Stimulated activated CD8-positive, alpha-beta memory T cell treated with anti-CD3 and anti-CD28 coated beads, Interleukin-4, amount 100 ng/mL, for 1 hour (primary cell): ENCODE data around the gene LILRB3.
"Not testable (repeated sequence)": the region's sequence is repeated elsewhere in the genome, so short reads cannot be mapped to it uniquely, and the experiment has no call there.

Experiments
- DNase-seq, 2 donors: peaks; one replicate each; pipeline ENCODE4 v3.0.0-alpha.2; 2020; ENCODE audit warnings: low read depth in 2 of 2, low spot score in 1 of 2

LILRB3 gene

DNA sequence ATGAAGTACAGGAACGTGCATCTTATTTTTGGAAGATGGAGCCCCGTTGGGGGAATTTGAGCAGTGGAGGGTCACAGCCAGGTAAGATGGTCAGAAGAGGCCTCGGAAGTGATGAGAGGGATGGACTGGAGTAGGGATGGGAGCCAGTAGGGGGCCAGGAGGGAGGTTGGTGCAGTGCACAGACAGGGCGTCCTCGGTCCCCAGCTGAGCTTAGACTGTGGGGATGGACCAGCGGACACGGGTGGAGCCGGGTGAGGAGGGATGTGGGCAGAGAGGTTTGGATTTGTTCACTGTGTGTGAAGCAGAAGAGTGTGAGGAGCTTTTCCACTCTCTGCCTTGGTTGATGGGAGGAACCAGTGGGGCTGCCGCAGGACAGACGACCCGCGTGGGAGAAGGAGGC is 11.6 kb downstream of the LILRB3 start:
- no peak for DNase-seq

- DNase-seq: no peak
These were observed 12.9 kb downstream of the LILRB3 start for GRCh38 chr19:54209811-54210494.

DNA sequence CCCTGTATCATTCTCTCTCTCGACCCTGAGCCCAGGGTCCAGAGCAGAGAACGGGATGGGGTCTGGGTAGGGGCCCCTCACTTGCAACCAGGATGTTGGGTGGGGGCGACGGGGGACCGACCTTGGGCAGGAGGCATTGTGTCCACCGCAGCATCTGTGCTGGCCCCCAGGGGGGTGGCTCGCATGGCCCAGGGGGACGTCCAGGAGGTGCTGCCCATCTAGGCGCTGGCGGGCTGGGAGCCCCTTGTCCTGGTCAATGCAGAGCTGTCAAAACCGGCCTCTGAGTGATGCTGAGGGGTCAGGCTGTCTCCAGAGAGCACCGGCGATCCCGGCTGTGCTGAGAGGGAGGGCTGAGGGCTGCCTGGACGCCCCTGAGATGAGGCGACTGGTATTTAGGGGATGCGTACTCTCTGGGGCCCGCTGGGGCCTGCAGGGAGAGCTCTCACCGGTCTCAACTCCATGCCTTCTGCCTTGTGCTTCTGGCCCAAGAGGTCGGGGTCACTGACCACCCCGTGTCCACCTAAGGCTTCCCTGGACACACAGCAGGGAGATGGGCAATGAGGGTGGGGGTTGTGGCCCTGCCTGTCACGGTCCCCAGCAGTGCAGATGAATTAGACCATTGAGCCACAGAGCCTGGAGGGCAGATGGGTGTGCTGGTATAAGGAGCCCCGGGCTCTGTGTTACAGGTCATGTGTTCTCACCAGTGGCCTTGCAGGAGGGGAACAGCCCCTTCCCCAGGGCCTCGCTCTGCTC is 13.6 kb downstream of the LILRB3 start:
- no peak for DNase-seq

DNA sequence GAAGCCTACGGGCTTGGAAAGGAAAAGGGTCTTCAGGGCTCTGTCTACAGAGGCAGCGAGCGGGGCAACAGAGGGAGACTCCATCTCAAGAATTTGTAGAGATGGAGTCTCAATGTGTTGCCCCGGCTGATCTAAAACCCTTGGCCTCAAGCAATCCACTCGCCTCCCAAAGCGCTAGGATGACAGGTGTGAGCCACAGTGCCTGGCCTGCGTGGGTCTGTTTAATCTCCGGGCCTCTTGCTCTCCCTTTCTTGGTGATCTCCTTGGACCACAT is 14.1 kb downstream of the LILRB3 start:
- DNase-seq: no peak

GRCh38 chr19:54207983-54208783 is 14.6 kb downstream of the LILRB3 start:
- DNase-seq: no peak

GRCh38 chr19:54207676-54207982 is 15.2 kb downstream of the LILRB3 start:
- DNase-seq: no peak

DNA sequence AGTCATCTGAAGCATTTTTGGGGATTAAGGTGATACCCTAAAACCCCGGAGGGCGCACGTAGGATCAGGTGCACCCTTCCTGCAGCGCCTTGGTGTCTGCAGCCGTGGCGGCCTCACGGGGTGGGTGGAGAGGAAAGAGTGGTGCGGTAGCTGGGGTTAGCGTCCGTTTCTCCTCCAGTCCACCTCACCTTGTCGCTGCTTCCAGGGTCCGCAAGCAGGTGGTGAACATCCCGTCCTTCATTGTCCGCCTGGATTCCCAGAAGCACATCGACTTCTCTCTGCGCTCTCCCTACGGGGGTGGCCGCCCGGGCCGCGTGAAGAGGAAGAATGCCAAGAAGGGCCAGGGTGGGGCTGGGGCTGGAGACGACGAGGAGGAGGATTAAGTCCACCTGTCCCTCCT is 15.6 kb downstream of the LILRB3 start:
- DNase-seq: not testable (repeated sequence)

DNA sequence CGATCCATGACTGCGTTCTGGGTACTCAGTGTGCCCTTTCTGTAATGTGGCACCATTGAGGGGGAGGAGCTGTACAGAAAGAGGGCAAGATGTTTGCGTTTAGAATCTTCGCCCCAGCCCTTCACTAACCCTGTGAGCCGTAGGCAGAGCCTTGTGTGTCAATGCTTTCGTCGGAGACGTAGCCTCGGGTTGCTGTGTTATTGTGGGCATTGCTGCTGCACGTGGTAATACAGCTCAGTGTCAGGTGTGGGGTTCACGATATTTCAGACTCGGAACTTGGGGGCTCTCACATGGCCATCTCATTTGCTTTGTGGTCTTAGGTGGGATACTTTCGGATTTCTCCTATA is 16.0 kb downstream of the LILRB3 start:
- DNase-seq: no peak

DNA sequence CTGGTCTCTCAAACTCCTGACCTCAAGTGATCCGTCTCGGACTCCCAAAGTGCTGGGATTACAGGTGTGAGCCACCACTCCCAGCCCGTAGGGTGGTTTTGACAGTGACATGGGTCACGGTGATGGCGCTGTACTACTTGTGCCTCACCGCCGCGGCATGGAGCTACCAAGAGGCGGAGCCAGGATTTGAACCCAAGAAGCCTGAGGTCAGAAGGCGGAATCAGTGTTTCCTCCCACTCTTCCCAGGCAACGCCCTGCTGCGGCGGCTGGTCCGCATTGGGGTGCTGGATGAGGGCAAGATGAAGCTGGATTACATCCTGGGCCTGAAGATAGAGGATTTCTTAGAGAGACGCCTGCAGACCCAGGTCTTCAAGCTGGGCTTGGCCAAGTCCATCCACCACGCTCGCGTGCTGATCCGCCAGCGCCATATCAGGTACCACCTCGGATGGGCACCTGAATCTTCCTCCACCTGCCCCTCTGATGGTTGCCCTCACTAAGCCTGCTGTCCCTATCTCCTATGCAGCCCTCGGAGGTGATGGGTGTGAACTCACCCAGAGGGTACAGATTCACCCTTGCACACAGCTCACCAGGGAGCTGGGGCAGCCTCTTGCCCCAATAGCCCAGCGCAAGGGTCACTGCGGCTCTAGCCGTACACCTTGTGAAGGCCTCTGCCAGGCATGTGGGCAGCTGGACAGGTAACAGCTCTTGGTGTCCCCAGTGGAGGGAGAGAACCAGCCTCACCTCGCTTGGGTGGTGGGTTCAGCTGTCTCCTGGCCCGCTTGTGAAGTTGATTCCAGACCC is 16.6 kb downstream of the LILRB3 start:
- DNase-seq: no peak

- DNase-seq: no peak
These were observed 17.9 kb downstream of the LILRB3 start for GRCh38 chr19:54204767-54205468.

- no peak for DNase-seq
These were observed 19.6 kb downstream of the LILRB3 start for GRCh38 chr19:54203151-54203611.

DNA sequence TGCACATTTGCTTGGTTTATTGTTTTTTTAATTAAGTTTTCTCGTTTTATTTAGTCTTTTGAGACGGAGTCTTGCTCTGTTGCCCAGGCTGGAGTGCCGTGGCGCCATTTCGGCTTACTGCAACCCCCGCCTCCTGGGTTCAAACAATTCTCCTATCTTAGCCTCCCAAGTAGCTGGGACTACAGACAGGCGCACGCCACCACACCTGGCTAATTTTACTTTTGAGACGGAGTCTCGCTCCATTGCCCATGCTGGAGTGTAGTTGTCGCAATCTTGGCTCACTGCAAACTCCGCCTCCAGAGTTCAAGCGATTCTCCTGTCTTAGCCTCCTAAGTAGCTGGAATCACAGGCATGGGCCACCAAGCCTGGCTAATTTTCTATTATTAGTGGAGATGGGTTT is 20.8 kb downstream of the LILRB3 start:
- no peak for DNase-seq

DNA sequence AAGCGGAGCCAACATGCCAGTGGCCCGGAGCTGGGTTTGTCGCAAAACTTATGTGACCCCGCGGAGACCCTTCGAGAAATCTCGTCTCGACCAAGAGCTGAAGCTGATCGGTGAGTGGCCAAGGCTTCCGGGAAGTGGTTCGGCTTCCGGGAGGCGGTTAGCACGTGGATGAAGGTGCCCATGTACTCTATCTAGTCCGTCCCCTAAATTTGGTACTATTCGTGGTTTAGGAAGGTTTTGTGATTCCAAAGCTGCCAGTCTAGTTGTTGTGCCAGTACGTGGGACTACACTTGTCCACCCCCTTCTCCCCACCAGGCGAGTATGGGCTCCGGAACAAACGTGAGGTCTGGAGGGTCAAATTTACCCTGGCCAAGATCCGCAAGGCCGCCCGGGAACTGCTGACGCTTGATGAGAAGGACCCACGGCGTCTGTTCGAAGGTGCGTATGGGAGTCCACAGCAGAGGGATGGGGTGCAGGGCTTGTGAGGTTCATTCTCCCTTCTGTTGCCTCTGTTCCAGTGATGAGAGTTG is 21.6 kb downstream of the LILRB3 start:
- DNase-seq: no peak

DNA sequence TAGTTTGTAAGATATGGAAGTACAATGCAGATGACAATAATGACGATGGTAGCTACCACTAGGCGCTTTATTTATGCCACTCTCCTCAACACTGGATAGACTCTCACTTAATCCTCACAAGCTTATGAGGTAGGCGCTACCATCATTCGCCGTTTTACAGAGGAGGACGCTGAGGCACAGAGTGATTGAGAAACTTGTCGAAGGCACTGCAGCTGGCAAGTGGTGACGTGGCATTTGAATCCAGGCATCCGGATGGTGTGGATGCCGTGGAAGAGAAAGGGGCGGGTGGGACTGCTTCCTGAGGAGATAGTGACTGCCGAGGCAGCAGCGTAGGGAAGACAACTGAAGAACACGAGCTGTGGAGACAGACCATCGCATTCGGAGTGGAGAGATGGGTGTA is 23.4 kb downstream of the LILRB3 start:
- no peak for DNase-seq

- DNase-seq: no peak
These were observed 25.7 kb downstream of the LILRB3 start for GRCh38 chr19:54197121-54197520.

- no peak for DNase-seq
These were observed 26.3 kb downstream of the LILRB3 start for GRCh38 chr19:54196536-54196935.

- not testable (repeated sequence) for DNase-seq
These were observed 28.3 kb downstream of the LILRB3 start for GRCh38 chr19:54194463-54194862.

- no peak for DNase-seq
These were observed 29.8 kb downstream of the LILRB3 start for GRCh38 chr19:54193011-54193410.

GRCh38 chr19:54191811-54192453 is 30.9 kb downstream of the LILRB3 start:
- no peak for DNase-seq
